NB4 (cell line): Measurements from ENCODE around the gene ALG5.

Experiments used
- CTCF ChIP-seq: IDR thresholded peaks from one replicate; pipeline ENCODE4 v1.5.1; 2012; ENCODE audit warnings: low read depth, low read length
- MYC ChIP-seq: IDR thresholded peaks from 2 replicates; pipeline ENCODE4 v1.6.1; 2011; ENCODE audit warnings: low read depth, low read length
- POLR2A ChIP-seq: IDR thresholded peaks from 2 replicates; pipeline ENCODE4 v1.6.1; 2011; ENCODE audit warnings: mild to moderate bottlenecking; ENCODE audit not compliant: insufficient read length; ENCODE audit errors: extremely low read depth

- TF ChIP-seq CTCF, result no peak
- no peak for TF ChIP-seq POLR2A
- TF ChIP-seq MYC, result no peak
Measured at GRCh38 chr13:36965767-36966166, 33.4 kb downstream of the ALG5 start.
